Neuronal stem cell (in vitro differentiated cells): ENCODE results near the gene POFUT2.

Experiments
- DNase-seq: peaks from one replicate; pipeline ENCODE4 v3.0.0-alpha.2; 2013; ENCODE audit warnings: low spot score
- H2AFZ ChIP-seq: one replicate; pipeline ENCODE4 v1.6.1; 2013; ENCODE audit warnings: mild to moderate bottlenecking, low read length, inconsistent platforms
- H2AK5ac ChIP-seq: 2 replicates; pipeline ENCODE4 v1.6.1; 2013; ENCODE audit warnings: low read depth, mild to moderate bottlenecking, inconsistent platforms, low read length, moderate library complexity, mixed read lengths
- H2BK120ac ChIP-seq: 2 replicates; pipeline ENCODE4 v1.6.1; 2013; ENCODE audit warnings: low read depth, mild to moderate bottlenecking, inconsistent platforms, low read length, moderate library complexity, mixed read lengths
- H2BK12ac ChIP-seq: one replicate; pipeline ENCODE4 v1.6.1; 2013; ENCODE audit warnings: low read length, inconsistent platforms
- H2BK15ac ChIP-seq: 2 replicates; pipeline ENCODE4 v1.6.1; 2013; ENCODE audit warnings: mild to moderate bottlenecking, low read length, inconsistent platforms, mixed read lengths
- H2BK5ac ChIP-seq: one replicate; pipeline ENCODE4 v1.6.1; 2013; ENCODE audit warnings: inconsistent platforms, mild to moderate bottlenecking, low read length, moderate library complexity
- H3K14ac ChIP-seq: one replicate; pipeline ENCODE4 v1.6.1; 2013; ENCODE audit warnings: low read length, inconsistent platforms
- H3K18ac ChIP-seq: 2 replicates; pipeline ENCODE4 v1.6.1; 2013; ENCODE audit warnings: low read length, inconsistent platforms
- H3K23ac ChIP-seq: 2 replicates; pipeline ENCODE4 v1.6.1; 2013; ENCODE audit warnings: low read depth, mild to moderate bottlenecking, mixed read lengths, low read length, inconsistent platforms; ENCODE audit not compliant: poor library complexity
- H3K27ac ChIP-seq: replicated peaks from 3 replicates; pipeline ENCODE4 v1.5.1; 2013; ENCODE audit warnings: low read length, inconsistent platforms
- H3K27me3 ChIP-seq, 3 experiments: 2 replicates each; pipeline ENCODE4 v1.6.1; 2013; ENCODE audit warnings: low read length in 3 of 3, mild to moderate bottlenecking in 2 of 3, inconsistent platforms in 1 of 3, low read depth in 1 of 3, mixed read lengths in 1 of 3, moderate library complexity in 1 of 3; ENCODE audit not compliant: control insufficient read depth in 3 of 3, insufficient read depth in 3 of 3
- H3K36me3 ChIP-seq, 2 donors: replicated peaks in 1 of 2; 2 replicates each; pipeline ENCODE4 v1.6.1; 2013; ENCODE audit warnings: low read length in 2 of 2; ENCODE audit not compliant: control insufficient read depth in 2 of 2, insufficient read depth in 2 of 2
- H3K4ac ChIP-seq: 2 replicates; pipeline ENCODE4 v1.6.1; 2013; ENCODE audit warnings: inconsistent platforms, mild to moderate bottlenecking, low read length, moderate library complexity
- H3K4me1 ChIP-seq, 2 donors: 1 replicate in 1 of 2; 2 replicates in 1 of 2; pipeline ENCODE4 v1.6.1; 2013; ENCODE audit warnings: low read length in 2 of 2, low read depth in 1 of 2; ENCODE audit not compliant: control insufficient read depth in 2 of 2, insufficient read depth in 1 of 2
- H3K4me2 ChIP-seq: one replicate; pipeline ENCODE4 v1.6.1; 2013; ENCODE audit warnings: mild to moderate bottlenecking, low read length, inconsistent platforms; ENCODE audit not compliant: insufficient read depth, poor library complexity, severe bottlenecking
- H3K4me3 ChIP-seq, 2 donors: 2 replicates each; pipeline ENCODE4 v1.5.1; 2013; ENCODE audit warnings: low read length in 2 of 2, mild to moderate bottlenecking in 2 of 2, inconsistent platforms in 1 of 2, moderate library complexity in 1 of 2
- H3K79me1 ChIP-seq: one replicate; pipeline ENCODE4 v1.6.1; 2013; ENCODE audit warnings: low read depth, mild to moderate bottlenecking, inconsistent platforms, low read length, moderate library complexity
- H3K9ac ChIP-seq: one replicate; pipeline ENCODE4 v1.6.1; 2013; ENCODE audit warnings: mild to moderate bottlenecking, low read depth, low read length, inconsistent platforms; ENCODE audit not compliant: poor library complexity
- H3K9me3 ChIP-seq, 2 donors: replicated peaks in 1 of 2; 2 replicates each; pipeline versions ENCODE3 to v1.6.1; 2013; ENCODE audit warnings: low read length in 2 of 2, mild to moderate bottlenecking in 2 of 2, inconsistent platforms in 1 of 2, low read depth in 1 of 2, mixed read lengths in 1 of 2, moderate library complexity in 1 of 2; ENCODE audit not compliant: control insufficient read depth in 2 of 2, insufficient read depth in 1 of 2
- H4K8ac ChIP-seq: one replicate; pipeline ENCODE4 v1.6.1; 2013; ENCODE audit warnings: low read depth, mild to moderate bottlenecking, inconsistent platforms, low read length, moderate library complexity
- H4K91ac ChIP-seq: one replicate; pipeline ENCODE4 v1.6.1; 2013; ENCODE audit warnings: low read length, low read depth, mild to moderate bottlenecking, inconsistent platforms; ENCODE audit not compliant: poor library complexity
- WGBS, 2 donors: extraction: QIAGEN DNeasy Blood & Tissue Kit; methylation state at CpG; one replicate each; pipeline ENCODE4 v1.1.7; 2013; ENCODE audit warnings: missing lambda C conversion rate in 2 of 2, mixed read lengths in 1 of 2; ENCODE audit not compliant: insufficient read length in 2 of 2, insufficient replicate concordance in 1 of 2; ENCODE audit errors: extremely low coverage in 2 of 2; 5-methylcytosine and 5-hydroxymethylcytosine counted together

POFUT2 gene

GRCh38 chr21:45323487-45324311 is 36.0 kb upstream of the POFUT2 start:
- H2AFZ ChIP-seq = no peak overlapping the region
- H3K14ac ChIP-seq = peak overlapping the region; percentile 75
- peak overlapping the region; percentile 89 for H2BK15ac ChIP-seq
- no peak overlapping the region for H3K9ac ChIP-seq
- H2BK5ac ChIP-seq = peak overlapping the region; percentile 48
- H3K4me1 ChIP-seq = peaks cover 5 to 15% of the 10 kb centered on the region in 2 donors
- peak overlapping the region; percentile 97 for H2BK120ac ChIP-seq
- peak overlapping the region; percentile 63 for H2BK12ac ChIP-seq
- H3K4ac ChIP-seq = no peak overlapping the region
- H3K4me2 ChIP-seq = no peak overlapping the region
- H3K9me3 ChIP-seq = no peaks in the 10 kb centered on the region
- no peaks in the 10 kb centered on the region for H3K36me3 ChIP-seq
- WGBS, 2 donors = no CpG with 5 or more reads among the region's 16 CpGs
- no peak overlapping the region for H3K4me3 ChIP-seq
- DNase-seq = no peak
- H2AK5ac ChIP-seq = peak overlapping the region; percentile 98
- peak overlapping the region; percentile 5 for H3K23ac ChIP-seq
- H4K8ac ChIP-seq = no peak overlapping the region
- H3K18ac ChIP-seq = peak overlapping the region; percentile 89
- peaks cover 0 to 16% (median 0%) of the 10 kb centered on the region in 3 experiments for H3K27me3 ChIP-seq
- H3K27ac ChIP-seq = no peak overlapping the region
- no peak overlapping the region for H4K91ac ChIP-seq
- no peaks in the 10 kb centered on the region for H3K79me1 ChIP-seq

DNA sequence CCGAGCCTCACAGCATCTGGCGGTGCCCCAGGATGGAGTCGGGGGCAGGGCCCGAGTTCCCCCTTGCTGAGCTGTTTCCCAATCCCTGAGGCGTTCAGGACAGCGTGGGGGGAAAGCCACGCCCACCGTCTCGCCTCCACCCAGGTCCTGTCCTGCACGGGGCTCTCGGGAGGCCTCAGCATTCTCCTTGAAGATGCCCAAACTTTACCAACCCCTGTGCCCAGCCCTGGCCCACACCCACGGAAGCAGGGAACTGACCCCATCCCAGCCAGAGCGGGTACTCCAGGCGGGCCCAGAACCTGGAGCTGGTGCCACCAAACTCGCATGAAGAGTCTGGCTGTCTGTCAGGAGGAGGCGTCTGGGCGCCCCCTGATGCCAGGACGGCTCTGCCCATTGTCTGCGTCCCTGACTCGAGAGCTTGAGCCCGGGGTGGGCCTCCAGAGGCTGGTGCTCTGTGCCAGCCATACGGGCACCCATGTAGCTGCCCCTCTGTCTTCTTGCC is 35.3 kb upstream of the POFUT2 start:
- H2AFZ ChIP-seq = no peak overlapping the region
- H3K27ac ChIP-seq = no peak overlapping the region
- H3K4ac ChIP-seq = no peak overlapping the region
- peak overlapping the region; percentile 98 for H2AK5ac ChIP-seq
- peak overlapping the region; percentile 65 for H3K18ac ChIP-seq
- H2BK120ac ChIP-seq = peak overlapping the region; percentile 97
- no peak overlapping the region for H4K8ac ChIP-seq
- H4K91ac ChIP-seq = no peak overlapping the region
- DNase-seq = no peak
- no peak overlapping the region for H3K4me3 ChIP-seq
- H2BK15ac ChIP-seq = peak overlapping the region; percentile 89
- no peak overlapping the region for H2BK5ac ChIP-seq
- H3K36me3 ChIP-seq = no peaks in the 10 kb centered on the region
- peaks cover 8 to 15% of the 10 kb centered on the region in 2 donors for H3K4me1 ChIP-seq
- H3K27me3 ChIP-seq = peaks cover 0 to 11% (median 0%) of the 10 kb centered on the region in 3 experiments
- no CpG with 5 or more reads among the region's 22 CpGs for WGBS, 2 donors
- no peak overlapping the region for H3K4me2 ChIP-seq
- H3K23ac ChIP-seq = peak overlapping the region; percentile 65
- H3K9ac ChIP-seq = no peak overlapping the region
- H3K79me1 ChIP-seq = no peaks in the 10 kb centered on the region
- H2BK12ac ChIP-seq = no peak overlapping the region
- no peaks in the 10 kb centered on the region for H3K9me3 ChIP-seq
- peak overlapping the region; percentile 75 for H3K14ac ChIP-seq

DNA sequence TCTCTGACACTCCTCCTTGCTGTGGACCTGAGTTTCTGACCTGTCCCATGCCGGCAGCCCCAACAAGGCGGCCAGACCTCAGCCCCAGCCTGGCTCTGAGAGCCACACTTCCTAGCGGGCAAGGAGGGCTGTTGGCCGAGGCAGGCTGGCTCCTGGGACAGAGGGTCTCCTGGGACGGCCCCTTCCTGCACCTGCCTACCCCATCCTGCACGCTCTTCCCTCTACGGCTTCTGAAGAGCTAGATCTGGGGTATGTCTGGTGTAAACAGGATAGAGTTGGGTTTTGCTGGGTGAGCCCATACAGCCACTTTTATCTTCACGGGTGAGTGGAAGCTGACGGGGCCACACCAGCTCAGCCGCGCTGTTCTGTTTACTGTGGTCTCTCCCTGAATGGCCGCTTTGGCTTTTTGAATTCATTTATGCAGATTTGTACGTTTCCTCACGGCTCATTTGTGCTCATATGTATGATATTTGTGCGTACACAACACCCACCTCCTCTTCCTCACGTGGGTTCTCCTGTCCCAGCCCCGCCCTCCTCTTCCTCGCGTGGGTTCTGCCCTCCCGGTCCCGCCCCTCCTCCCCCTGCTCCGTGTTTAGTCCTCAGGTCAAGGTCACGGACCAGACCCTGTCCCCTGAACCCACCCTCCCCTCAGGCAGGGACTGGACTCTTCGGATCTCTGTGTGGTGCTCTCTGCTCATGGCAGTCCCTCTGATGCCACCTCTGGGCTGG is 34.7 kb upstream of the POFUT2 start:
- Histone ChIP-seq H2AFZ (no peak overlapping the region), H3K14ac (no peak overlapping the region), H3K79me1 (no peaks in the 10 kb centered on the region), H3K36me3 (no peaks in the 10 kb centered on the region), H3K18ac (peak overlapping the region; percentile 65), H3K27me3 (peaks cover 0 to 9% (median 0%) of the 10 kb centered on the region in 3 experiments), H4K8ac (no peak overlapping the region), H3K27ac (no peak overlapping the region), H3K4me1 (peaks cover 10 to 17% of the 10 kb centered on the region in 2 donors), H3K23ac (peak overlapping the region; percentile 65), H2BK15ac (peak overlapping the region; percentile 89), H2AK5ac (peak overlapping the region; percentile 98), H3K9ac (no peak overlapping the region), H3K4me2 (no peak overlapping the region), H3K9me3 (no peaks in the 10 kb centered on the region), H3K4ac (no peak overlapping the region), H2BK12ac (no peak overlapping the region), H2BK5ac (no peak overlapping the region), H4K91ac (peak overlapping the region; percentile 68), H3K4me3 (no peak overlapping the region), H2BK120ac (peak overlapping the region; percentile 94)
- no CpG with 5 or more reads among the region's 24 CpGs for WGBS, 2 donors
- no peak for DNase-seq
